GM21717 (cell line): ENCODE results near the gene TLR6.
"Not testable (repeated sequence)": the region's sequence is repeated elsewhere in the genome, so short reads cannot be mapped to it uniquely, and the experiment has no call there.

Experiments
- ATAC-seq: cut with Tn5 transposase; IDR thresholded peaks from one replicate; pipeline ENCODE4 v1.9.1; 2021; ENCODE audit warnings: mild to moderate bottlenecking, moderate library complexity; ENCODE audit not compliant: unreplicated experiment

Gene TLR6

DNA sequence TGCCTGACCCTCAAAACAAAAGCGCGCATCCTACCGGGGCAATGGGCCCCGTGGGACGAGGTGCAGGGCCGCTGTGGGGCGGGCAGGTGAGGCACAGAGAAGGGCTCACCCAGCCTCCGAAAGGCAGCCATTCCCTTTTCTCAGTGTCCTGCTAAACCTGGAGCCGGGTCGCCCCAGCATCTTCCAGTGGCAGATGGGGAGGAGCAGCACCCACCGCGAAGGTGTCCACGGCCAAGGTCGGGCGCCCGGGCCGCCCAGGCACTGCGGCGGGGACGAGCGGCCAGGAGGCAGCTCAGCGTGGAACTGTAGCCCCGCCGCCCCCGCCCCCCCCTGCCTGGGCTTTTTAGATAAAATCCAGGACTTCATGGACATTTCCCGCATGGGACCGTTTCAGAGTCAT lies 32.9 kb downstream of the TLR6 start:
- ATAC-seq = no peak

DNA sequence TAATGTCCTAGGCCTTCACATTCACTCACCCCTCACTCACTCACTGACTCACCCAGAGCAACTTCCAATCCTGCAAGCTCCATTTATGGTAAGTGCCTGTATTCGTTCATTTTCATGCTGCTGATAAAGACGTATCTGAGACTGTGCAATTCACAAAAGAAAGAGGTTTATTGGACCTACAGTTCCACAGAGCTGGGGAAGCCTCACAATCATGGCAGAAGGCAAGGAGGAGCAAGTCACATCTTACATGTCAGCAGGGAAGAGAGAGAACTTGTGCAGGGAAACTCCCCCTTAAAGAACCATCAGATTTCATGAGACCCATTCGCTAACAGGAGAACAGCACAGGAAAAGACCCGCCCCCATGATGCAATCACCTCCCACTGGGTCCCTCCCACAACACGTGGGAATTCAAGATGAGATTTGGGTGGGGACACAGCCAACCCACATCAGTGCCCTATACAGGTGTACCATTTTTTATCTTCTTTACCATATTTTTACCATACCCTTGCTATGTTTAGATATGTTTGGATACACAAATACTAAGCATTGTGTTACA lies 33.8 kb downstream of the TLR6 start:
- ATAC-seq = no peak

DNA sequence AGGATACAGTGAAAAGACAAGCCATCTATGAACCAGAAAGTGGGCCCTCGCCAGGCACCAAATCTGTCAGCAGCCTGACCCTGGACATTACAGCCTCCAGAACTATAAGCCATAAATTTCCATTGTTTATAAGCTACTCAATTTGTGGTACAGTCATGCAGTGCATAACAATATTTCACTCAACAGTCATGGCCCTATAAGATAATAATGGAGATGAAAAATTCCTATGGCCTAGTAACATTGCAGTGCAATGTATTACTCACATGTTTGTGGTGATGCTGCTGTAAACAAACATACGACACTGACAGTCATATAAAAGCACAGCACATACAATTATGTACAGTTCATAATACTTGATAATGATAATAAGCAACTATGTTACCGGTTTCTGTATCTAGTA lies 34.9 kb downstream of the TLR6 start:
- ATAC-seq = no peak

DNA sequence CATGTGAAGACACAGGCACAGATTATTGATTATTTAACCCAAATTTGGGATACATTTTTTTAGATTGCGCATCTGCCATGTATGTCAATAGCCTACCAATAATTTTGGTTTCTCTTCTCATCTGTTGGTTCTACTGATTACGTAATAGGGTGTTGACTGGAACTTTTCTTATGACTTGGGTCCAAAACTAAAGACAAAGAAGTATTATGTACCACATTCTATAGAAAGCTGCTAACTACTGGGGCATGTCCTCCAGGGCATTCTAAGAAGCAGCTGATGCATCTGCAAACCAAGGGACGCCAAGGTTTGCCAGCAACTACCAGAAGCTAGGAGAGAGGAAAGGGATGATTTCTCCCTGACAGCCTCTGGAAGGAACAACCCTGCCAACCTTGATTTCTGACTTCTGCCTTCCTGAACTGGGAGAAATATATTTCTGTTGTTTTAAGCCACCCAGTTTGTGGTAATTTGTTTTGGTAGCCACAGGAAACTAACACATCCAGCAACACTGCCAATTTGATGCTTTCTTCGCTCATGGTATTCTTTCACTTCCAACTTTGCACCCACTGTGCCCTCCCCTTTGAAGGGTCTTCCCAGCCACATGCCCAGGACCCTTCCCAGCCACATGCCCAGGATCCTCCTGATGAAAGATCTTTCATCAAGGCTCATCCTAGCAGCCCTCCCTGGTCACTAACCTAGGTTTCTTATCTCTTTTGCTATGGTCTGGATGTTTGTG lies 36.1 kb downstream of the TLR6 start:
- ATAC-seq = peak; percentile 41

DNA sequence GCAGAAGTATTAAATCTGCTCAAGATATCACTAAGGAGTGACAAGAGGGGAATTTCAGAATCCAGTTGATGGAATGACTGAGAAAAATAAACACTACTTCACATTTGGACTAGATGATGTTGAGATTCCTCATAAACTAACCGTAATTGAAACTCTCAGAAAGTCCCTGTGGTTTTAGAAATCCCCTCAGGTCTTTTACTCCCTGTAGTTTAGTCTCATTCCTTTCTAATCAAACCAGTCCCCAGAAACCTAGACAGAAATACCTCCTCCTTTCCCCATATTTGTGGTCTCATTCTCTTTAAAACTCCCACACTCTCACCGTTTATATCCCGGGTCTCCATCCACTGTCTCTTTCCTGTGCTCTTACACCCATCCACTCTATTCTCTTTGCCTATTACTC lies 37.0 kb downstream of the TLR6 start:
- ATAC-seq = no peak

DNA sequence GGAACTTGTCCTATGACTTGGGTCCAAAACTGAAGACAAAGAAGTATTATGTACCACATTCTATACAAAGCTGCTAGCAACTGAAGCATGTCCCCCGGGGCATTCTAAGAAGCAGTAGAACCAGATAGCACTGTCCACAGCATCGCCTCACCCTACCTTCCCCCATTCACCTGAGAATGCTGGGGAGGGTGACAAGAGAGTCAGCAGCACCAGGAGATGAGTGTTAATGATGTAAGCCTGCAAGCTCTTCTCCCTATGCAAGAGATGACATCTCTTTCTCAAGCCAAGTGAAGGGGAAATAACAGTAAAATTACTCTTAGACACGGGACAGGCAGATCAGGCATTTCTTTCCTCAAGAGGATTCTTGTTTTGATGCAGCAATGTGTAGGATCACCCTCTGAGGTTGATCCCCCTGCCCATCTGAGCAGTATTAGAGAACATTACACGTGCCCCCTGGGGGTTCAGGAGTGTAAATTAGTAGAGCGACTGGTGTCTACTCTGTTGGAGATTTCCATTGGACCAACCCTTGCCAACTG lies 38.1 kb downstream of the TLR6 start:
- ATAC-seq = peak; percentile 33

DNA sequence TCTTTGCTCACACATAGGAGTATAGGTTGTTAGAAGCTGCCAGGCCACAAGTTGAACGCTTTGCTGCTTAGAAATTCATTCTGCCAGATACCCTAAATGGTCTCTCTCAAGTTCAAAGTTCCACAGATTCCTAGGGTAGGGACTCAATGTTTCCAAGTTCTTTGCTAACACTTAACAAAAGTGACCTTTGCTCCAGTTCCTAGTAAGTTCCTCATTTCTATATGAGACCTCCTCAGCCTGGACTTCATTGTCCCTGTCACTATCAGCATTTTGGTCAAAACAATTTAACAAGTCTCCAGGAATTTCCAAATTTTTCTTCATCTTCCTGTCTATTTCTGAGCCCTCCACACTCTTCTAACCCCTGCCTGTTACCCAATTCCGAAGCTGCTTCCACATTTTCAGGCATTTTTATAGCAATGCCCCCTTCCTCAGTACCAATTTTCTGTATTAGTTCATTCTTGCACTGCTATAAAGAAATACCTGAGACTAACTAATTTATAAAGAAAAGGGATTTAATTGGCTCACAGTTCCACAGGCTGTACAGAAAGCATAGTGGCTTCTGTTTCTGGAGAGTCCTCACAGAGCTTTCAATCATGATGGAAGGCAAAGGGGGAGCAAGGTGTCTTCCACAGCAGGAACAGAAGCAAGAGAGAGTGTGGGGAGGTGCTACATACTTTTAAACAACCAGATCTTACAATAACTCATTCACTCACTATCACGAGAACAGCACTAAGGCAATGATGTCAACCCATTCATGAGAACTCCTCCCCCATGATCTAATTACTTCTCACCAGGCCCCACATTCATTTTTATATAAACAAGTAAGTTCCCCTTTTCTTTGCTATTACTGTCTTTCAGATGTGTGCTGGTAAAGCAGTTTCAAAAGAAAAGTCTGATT lies 40.5 kb downstream of the TLR6 start:
- no peak for ATAC-seq

DNA sequence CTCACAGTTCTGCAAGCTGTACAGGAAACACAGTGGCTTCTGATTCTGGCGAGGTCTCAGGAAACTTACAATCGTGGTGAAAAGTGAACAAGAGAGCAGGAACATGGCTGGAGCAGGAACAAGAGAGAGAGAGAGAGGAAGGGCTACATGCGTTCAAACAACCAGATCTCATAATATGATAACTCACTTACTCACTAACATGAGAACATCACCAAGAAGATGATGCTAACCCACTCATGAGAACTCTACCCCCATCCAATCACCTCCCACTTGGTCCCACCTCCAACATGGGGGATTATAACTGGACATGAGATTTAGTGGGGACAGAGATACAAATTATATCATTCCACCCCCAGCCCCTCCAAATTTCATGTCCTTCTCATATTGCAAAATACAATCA lies 42.2 kb downstream of the TLR6 start:
- no peak for ATAC-seq

DNA sequence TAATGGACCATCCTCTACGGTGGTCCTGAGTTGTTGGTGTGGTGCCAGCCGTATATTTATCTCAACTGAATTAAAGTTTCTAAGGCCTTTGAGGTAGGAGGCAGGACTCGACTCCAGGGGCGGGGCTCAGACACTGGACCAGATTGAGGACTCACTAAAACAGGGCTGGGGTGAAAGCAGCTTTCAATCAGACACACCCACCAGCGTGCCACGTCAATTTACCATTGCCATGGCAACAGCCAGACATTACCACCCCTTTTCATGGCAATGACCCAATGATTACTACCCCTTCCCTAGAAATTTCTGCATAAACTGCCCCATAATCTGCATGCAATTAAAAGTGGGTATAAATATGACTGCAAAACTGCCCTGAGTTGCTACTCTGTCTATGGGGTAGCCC lies 45.3 kb downstream of the TLR6 start:
- no peak for ATAC-seq

DNA sequence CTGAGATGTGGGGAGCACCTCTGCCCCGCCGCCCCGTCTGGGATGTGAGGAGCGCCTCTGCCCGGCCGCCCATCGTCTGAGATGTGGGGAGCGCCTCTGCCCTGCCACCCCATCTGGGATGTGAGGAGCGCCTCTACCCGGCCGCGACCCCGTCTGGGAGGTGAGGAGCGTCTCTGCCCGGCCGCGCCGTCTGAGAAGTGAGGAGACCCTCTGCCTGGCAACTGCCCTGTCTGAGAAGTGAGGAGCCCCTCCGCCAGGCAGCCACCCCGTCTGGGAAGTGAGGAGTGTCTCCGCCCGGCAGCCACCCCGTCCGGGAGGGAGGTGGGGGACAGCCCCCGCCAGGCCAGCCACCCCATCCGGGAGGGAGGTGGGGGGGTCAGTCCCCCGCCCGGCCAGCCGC lies 49.2 kb downstream of the TLR6 start:
- ATAC-seq = not testable (repeated sequence)

DNA sequence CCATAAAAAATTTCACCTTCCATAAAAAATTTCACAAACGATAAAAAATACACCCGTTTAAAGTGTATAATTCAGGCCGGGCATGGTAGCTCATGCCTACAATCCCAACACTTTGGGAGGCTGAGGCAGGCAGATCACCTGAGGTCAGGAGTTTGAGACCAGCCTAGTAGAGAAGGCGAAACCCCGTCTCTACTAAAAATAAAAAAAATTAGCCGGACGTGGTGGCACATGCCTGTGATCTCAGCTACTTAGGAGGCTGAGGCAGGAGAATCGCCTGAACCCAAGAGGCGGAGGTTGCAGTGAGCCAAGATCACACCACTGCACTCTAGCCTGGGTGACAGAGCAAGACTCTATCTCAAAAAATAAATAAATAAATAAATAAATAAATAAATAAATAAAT lies 50.4 kb downstream of the TLR6 start:
- ATAC-seq = not testable (repeated sequence)

DNA sequence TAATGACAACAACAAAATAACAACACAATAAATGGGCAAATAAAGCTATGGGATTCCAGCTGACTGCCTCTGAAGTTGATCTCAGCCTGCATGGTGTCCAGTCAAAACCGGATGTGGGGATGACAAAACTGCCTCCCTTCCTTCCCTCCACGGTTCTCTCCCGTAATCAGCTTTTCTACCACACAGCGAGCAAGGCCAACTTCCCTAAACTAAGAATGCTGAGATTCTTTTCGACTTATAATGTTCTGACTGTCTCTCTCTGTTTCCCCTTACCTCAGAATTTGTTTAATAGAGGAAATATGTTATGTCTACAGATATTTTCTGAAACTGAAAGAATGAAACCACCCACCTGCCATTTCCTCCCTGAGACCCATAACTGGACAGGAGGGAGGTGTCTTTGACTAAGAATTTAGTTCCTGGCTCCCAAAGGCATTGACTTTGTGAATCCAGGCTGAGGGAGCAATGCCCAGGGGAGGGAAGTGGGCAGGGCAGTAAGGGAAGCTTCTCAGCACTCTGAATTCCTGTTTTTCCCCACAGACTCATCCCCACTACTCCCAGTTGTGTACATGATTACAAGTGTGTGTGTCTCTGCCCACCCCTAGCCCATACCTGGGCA lies 51.0 kb downstream of the TLR6 start:
- ATAC-seq = peak; percentile 80

DNA sequence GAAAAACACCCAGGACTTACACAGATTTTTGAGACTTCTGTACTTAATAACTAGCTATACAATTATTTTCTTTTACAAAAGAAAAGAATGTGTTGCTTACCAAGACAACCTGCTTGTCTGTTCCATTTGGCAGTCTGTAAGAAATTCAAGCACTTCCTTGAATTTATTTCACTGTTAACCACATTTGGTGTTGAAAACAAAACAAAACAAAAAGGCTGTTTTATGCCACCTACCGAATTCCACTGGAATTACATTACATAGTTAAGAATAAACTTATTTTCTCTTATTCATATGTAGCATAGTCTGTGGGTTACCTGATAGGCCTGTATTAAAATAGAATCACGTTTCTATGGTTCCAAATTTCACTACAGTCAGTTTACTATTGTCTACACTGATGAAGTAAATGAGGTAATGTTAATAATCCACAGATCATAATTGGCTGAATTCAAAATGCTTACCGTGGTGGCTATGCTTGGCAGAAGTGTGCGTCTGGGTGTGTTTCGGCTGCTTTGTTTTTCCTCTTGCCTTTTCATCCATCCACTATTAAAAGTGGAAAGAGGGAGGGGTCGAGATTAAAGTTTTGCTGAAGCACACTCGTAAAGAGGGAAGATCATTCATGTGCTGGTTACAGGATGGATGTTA lies 51.8 kb downstream of the TLR6 start, which contains the start of gene TLR1:
TSS of gene TLR1 (minus strand) at position 138 of the 642 bp plus-strand sequence. CDS start 5,960 bp downstream, outside the sequence.
- ATAC-seq = no peak

DNA sequence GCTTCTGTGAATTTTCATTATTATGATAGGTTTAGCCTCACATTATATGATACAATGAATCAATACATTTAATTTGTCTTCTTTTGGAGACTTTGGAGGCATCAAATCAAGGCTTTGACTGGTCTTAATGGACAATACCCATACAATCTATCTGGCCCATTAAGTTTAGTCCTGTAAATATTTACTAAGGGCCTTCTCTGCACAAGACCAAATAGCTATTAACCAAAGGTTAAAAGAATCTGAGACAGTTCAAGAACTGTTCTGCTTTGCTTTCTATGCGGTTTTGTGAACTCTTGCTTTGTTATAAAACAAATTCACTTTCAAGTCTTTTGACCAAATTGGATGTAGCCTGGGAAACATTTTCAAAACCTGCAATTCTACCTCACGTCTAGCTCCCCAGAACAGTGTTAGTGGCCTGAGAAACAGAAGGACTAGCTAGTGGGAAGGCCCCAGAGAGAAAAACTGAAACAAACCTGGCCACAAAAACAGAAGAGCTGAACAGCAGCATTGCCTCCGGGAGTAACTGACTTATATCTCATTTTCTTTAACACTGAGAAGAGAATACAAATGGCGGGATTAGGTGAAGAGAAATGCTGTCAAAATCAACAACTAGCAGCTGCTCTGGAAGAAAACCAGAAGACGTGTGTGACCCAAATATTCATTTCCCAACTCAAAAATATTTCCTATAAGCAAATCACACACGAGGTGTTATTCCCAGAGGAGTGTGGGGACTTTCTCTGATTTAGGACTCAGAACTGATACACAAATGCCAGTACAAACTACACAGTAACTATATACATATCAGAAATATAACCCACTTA lies 52.6 kb downstream of the TLR6 start:
- ATAC-seq = peak; percentile 54

DNA sequence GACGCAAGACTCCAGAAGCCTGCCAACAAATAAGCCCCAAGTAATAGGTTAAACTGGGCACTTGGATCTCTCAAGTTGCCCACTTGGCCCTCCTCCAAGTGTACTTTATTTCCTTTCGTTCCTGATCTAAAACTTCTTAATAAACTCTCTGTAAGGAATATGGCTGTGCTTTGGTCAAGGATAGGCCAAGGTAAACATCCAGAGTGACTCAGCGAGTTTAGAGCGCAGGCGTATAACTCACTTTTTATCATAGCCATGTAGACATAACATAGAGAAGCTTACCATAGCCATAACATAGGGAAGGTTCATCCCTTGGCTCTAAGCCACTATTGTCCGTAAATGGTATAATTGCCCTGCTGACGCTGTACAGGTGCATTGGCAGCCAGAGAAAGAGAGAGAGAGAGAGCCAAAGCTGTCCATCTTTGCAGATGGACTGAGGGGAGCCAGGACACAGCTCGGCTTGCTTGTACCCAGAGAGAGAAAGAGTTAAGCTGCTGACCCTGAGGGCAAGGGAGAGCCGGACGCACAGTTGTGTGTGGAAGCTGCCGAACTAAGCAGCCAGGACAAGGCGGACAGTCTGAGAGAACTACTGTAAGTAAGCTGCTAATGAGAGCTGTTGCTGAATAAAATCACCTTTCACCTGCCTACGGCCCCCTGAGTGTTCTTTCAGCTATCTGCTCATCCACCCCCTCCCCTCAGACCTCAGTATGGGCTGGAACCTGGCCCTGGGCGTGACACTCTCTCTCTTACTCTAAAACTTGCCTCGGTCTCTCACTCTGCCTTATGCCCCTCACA lies 53.9 kb downstream of the TLR6 start:
- ATAC-seq = no peak

DNA sequence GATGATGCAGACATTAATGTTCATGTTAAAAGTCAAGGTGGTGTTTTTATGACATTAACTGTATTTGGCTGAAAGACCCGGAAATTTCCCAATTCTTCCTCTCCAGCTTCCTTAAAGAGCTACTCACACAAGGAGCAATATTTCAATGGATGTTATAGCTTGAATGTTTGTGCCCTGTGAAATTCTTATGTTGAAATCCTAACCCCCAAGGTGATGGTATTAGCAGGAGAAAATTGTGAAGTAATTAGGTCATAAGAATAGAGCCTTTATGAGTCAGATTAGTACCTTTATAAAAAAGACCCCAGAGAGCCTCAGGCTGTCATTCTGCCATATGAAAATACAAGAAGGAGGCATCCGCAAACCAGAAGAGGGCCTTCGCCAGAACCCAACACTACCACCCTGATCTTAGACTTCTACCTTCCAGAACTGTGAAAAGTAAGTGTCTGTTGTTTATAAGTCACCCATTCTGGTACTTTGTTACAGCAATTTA lies 55.6 kb downstream of the TLR6 start:
- ATAC-seq = no peak

DNA sequence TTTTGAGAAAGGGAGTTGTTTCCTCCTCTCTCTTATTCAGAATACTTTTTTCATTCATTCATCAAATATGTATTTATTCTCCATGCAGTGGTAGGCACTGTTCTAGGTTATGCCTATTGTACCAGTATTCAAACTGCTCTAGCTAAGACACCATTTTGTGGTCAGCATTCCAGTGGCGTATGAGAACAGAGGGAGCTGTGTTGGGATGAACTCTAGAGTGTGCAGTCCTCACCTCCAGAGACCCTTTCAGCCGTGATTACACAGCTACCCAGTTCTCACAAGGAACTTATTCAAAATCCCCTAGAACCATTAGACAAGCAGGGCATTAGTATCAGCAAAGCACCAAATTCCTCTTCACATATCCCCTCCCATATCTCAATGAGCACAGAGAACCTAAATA lies 56.3 kb downstream of the TLR6 start:
- ATAC-seq = no peak

DNA sequence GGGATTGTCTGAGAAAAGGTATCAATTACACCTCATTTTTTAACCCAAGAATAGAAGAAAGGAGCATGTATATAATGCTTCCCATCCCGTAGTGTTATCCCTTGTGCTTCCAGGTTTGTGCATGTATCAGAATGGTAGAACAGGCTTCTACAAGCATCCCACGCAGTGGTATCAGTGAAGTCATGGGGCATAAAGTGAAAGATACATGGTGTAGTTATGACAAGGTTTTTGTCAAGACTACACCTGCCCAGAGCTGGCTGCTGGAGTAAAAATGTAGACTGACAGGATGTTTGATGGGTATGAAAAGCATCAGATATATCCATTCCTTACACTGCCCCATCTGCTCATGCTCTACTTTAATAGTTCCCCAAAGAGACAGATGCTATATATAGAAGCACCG lies 61.5 kb downstream of the TLR6 start:
- no peak for ATAC-seq

DNA sequence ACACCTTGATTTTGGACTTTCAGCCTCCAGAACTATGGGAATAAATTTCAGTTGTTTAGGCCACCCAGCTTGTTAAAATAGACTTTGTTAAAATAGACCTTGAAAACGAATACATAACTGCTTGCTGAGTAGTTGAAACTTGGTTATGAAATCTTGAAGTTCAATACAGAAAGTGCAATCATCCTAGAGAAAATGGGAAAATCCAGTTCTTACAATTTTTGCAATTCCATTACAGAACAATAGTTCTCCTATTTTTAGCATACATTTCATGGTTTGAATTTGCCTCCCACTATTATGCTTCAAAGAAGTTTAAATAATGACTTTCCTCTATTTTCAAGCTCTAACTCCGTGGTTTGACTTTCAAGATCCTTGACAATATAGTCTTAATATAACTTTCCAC lies 62.6 kb downstream of the TLR6 start:
- no peak for ATAC-seq
